Stimulated activated CD8-positive, alpha-beta memory T cell treated with anti-CD3 and anti-CD28 coated beads, Interleukin-7, amount 100 ng/mL, for 1 hour (primary cell): ENCODE measurements around the gene PHLPP2.
"Not testable (repeated sequence)": the region's sequence is repeated elsewhere in the genome, so short reads cannot be mapped to it uniquely, and the experiment has no call there.

Experiments used
- DNase-seq, 2 donors: peaks; one replicate each; pipeline ENCODE4 v3.0.0-alpha.2; 2020; ENCODE audit warnings: low read depth in 2 of 2

Gene PHLPP2

DNA sequence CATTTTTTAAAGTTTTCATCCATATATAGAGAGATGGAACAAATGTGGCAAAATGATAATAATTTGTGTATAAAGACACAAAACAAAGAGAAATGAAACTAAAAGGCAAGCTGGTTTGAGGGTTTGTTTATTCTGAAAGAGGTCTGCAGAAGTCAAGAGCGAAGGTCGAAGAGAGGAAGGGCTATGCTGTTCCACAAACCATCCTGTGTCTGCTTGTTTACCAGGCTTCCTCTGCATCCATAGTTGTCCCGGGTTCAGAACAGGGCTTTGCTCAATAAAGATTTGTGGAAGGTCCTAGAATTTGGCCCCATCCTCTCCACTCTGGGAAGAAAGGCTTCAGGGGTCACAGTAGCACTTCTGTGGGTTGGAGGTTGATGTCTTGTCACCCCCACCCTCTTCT lies 100.9 kb downstream of the PHLPP2 start:
- DNase-seq = no peak

DNA sequence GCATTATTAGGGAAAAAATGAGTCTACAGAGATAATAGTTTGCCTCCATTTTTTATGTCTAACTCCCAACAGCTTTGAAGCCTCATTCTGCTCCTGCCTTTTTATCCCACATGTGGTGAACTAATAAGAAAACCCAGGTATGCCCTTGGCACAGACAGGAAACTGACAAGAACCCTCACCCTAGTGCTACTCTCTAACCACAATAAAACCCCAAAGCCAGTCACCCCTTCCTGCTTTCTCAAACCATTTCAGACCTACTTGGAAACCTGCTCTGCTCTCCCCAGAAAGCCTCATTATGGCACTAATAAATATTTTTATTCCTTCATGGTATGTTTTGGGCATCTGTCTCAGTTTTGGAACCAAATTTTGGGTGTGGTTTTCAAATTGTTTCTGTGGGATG lies 102.4 kb downstream of the PHLPP2 start:
- DNase-seq = no peak

DNA sequence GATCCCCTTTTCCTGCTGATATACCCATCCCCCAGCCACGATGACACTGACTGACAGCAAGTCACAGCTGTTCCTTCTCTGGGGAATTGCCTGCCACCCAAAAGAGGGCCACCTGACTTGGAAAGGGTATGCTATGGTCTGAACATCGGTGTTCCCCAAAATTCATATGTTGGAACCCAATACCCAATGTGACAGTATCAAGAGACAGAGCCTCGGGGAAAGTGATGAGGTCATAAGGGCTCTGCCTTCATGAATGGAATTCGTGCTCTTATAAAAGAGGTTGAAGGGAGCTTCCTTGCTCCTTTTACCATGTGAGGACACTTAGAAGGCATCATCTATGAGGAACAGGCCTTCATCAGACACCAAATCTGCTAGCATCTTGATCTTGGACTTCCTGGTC lies 106.1 kb downstream of the PHLPP2 start:
- no peak for DNase-seq

DNA sequence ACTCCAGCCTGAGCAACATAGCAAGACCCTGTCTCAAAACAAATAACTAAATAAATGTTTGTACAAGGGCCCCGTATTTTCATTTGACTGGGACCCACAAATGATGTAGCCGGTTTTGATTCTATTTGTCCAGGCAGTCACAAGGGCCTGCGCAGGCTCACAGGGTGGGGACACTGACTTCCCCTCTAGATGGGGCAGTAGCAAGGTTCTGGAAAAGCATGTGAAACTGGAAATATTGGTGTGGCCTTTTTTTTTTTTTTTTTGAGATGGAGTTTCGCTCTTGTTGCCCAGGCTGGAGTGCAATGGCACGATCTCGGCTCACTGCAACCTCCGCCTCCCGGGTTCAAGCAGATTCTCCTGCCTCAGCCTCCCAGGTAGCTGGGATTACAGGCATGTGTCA lies 109.5 kb downstream of the PHLPP2 start:
- not testable (repeated sequence) for DNase-seq

DNA sequence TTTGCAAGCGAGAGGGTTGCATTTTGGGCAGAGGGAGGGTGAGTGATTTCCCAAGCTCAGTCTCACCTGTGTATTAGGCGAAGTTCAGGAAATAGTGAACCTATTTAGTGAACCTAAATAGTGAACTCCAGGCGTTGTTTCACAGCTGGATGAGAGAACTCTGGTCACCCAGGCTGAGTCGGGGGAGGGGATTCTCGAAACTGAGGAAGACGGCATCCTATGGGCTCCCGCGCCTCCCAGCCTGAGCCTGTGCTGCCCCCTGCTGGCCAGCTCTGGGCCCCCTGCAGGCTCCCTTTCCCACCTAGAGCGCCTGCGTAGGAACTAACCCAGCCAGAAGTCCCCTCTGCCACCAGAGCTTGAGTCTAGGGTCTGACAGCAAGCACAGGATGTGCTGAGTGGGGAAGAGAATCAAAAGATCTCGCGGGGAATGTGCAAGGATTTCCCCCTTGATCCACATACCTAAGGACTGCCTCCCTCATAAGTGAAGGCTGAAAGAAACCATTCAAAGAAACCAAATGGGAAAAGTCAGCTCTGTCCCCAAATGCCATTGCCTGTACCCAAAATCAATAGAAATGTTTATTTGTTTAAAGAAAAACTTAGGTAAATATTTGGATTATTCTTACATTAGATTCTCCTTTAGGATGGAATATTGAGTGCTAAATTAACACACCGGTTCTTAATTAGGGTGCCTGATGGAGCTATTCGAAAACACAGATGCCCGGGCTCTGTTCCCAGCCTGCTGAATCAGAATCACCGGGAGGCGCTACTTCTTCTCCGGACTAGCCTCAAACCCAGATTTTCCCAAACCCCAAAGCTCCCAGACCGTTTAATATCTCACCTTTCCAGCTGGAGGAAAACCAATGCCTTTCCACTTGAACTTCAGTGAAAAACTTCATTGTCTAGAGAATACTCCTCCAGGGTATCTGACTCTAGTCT lies 113.3 kb downstream of the PHLPP2 start:
- peak; percentile 45 to 65 for DNase-seq

DNA sequence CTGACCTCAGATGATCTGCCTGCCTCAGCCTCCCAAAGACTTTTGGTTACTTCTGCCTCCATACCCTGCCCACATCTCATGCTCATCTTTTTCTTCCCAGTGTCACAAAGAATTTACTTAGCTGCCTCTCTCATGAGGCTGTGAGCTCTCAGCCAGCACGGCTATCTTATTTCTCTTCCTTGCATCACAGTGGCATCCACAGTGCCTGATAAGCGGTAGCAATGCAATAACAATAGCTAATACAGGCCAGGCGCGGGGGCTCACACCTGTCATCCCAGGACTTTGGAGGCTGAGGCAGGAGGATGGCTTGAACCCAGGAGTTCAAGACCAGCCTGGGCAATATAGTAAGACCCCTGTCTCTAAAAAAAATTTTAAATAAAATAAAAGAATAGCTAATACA lies 114.1 kb downstream of the PHLPP2 start:
- DNase-seq = no peak

DNA sequence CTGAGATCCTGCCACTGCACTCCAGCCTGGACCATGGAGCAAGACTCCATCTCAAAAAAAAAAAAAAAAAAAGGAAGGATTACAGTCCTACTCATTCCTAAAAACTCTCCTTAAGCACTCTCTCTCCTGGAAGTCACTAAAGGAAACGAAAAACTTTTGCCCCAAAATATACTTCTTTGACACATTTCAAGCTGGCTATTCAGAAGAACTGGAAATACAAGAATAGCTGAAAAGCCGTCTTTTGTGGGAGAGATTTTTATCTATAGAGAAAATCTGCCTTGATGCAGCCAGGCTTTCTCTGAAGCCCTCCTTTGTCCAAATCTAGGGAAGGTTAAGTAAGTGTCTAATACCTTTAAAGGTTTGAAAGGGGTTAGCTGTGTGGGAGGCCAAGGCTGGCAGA lies 115.4 kb downstream of the PHLPP2 start:
- DNase-seq = no peak

DNA sequence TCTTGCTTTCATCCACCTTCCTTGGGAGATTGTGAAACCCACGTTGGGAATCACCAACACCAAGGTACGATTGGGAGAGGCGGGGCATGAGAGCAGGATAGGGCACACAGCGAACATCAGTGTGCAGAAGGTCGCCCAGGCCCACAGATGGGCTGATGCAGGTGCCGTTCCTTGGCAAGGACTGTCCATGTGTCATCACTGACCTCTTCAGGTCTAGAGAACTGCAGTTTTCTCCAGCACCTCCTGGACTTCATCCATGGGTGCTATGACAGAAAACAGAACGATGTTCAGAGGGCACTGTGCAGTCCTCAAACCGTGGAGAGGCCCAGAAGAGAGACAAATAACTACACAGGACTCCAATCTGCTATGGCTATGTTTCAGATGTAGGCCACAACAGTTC lies 123.7 kb downstream of the PHLPP2 start:
- no peak for DNase-seq

DNA sequence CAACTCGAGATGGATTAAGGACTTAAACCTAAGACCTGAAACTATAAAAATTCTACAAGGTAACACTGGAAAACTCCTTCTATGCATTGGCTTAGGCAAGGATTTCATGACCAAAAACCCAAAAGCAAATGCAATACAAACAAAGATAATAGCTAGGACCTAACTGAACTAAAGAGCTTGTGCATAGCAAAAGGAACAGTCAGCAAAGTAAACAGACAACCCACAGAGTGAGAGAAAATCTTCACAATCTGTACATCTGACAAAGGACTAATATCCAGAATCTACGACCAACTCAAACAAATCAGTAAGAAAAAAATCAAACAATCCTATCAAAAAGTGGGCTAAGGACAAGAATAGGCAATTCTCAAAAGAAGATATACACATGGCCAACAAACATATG lies 126.1 kb downstream of the PHLPP2 start:
- not testable (repeated sequence) for DNase-seq

DNA sequence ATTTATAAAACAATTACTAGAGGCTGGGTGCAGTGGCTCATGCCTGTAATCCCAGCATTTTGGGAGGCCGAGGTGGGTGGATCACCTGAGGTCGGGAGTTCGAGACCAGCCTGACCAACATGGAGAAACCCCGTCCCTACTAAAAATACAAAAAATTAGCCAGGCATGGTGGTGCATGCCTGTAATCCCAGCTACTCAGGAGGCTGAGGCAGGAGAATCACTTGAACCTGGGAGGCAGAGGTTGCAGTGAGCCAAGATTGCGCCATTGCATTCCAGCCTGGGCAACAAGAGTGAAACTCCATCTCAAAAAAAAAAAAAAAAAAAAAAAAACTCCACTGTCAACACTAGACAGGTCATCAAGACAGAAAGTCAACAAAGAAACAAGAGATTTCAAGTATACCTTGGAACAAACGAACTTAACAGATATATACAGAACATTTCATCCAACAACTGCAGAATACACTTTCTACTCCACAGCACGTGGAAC lies 129.1 kb downstream of the PHLPP2 start:
- DNase-seq = not testable (repeated sequence)
